OCI-LY3 (cell line): ENCODE results near the gene PEX26.

Experiments used
- CTCF ChIP-seq: fragments of 200-600, 300-600 bp; sonication (generic); IDR thresholded peaks from 2 replicates; pipeline ENCODE4 v1.5.1; 2014; ENCODE audit warnings: antibody characterized with exemption, low read length, low read depth
- EZH2phosphoT487 ChIP-seq: fragments of 200-600 bp; shearing (Covaris generic); IDR thresholded peaks from 2 replicates; pipeline ENCODE4 v1.6.1; 2018; ENCODE audit warnings: antibody characterized with exemption, mixed run types, low read depth

GRCh38 chr22:18081416-18081815 lies 3.6 kb downstream of the PEX26 start:
- TF ChIP-seq CTCF: no peak
- TF ChIP-seq EZH2phosphoT487: no peak
